Esophagus (tissue), 2 donors: Measurements from ENCODE around the gene VTI1B. TPM values are rescaled to one million over a fixed set of nuclear protein-coding genes. Genes with fewer than 3 reads are reported as not detected.
A peak's percentile ranks its signal among the peaks of the same experiment; 100 is the strongest.
"Not testable (repeated sequence)": the region's sequence is repeated elsewhere in the genome, so short reads cannot be mapped to it uniquely, and the experiment has no call there.

Source experiments
- H3K27ac ChIP-seq, 2 donors: one replicate each; pipeline ENCODE4 v1.5.1; 2013; ENCODE audit warnings: low read depth in 2 of 2, mild to moderate bottlenecking in 2 of 2, inconsistent platforms in 1 of 2, low read length in 1 of 2, moderate library complexity in 1 of 2
- H3K27me3 ChIP-seq, 2 donors: one replicate each; pipeline ENCODE4 v1.6.1; 2013; ENCODE audit warnings: low read length in 2 of 2, control low read depth in 1 of 2, mild to moderate bottlenecking in 1 of 2; ENCODE audit not compliant: insufficient read depth in 2 of 2, control insufficient read depth in 1 of 2
- H3K36me3 ChIP-seq, 2 donors: one replicate each; pipeline ENCODE4 v1.6.1; 2013; ENCODE audit warnings: low read length in 1 of 2; ENCODE audit not compliant: control insufficient read depth in 2 of 2, insufficient read depth in 2 of 2
- H3K4me1 ChIP-seq, 2 donors: one replicate each; pipeline ENCODE4 v1.6.1; 2013; ENCODE audit warnings: low read length in 1 of 2; ENCODE audit not compliant: control insufficient read depth in 2 of 2, insufficient read depth in 2 of 2
- H3K4me3 ChIP-seq, 2 donors: one replicate each; pipeline ENCODE4 v1.5.1; 2013; ENCODE audit warnings: low read length in 2 of 2, mild to moderate bottlenecking in 2 of 2, low read depth in 1 of 2, moderate library complexity in 1 of 2
- H3K9me3 ChIP-seq, 2 donors: one replicate each; pipeline ENCODE4 v1.6.1; 2013; ENCODE audit warnings: mild to moderate bottlenecking in 2 of 2, low read depth in 1 of 2, low read length in 1 of 2, moderate library complexity in 1 of 2; ENCODE audit not compliant: control insufficient read depth in 2 of 2, insufficient read depth in 1 of 2
- WGBS, 2 donors: extraction: QIAGEN DNeasy Blood & Tissue Kit; methylation state at CpG; one replicate each; pipeline ENCODE4 v1.1.7; 2013; 5-methylcytosine and 5-hydroxymethylcytosine counted together
- polyA plus RNA-seq, 2 donors: library from polyadenylated mRNA; stranded (reverse); fragments of 200-250 nt; gene quantifications; one replicate each; pipeline ENCODE4 v1.2.3, GENCODE V29; 2013
- donor health status: healthy with polysubstance abuse.
- donor health status: Bipolar disorder and iron deficiency.

The VTI1B gene
- polyA plus RNA-seq, 2 donors, result 57.0 to 58.3 TPM

GRCh38 chr14:67705211-67705610 lies 30.8 kb upstream of the VTI1B start:
- Histone ChIP-seq H3K36me3 (no peaks in the 10 kb centered on the region), H3K4me3 (no peak overlapping the region), H3K27me3 (no peaks in the 10 kb centered on the region), H3K9me3 (no peaks in the 10 kb centered on the region), H3K4me1 (no peaks in the 10 kb centered on the region), H3K27ac (no peak overlapping the region)
- 52 to 56% methylated on average over 3 of the region's 3 CpGs for WGBS, 2 donors

- Histone ChIP-seq H3K27ac (no peak overlapping the region), H3K4me3 (no peak overlapping the region), H3K4me1 (no peaks in the 10 kb centered on the region), H3K27me3 (no peaks in the 10 kb centered on the region), H3K9me3 (no peaks in the 10 kb centered on the region), H3K36me3 (no peaks in the 10 kb centered on the region)
- WGBS, 2 donors, result 1% methylated on average over 3 of the region's 3 CpGs
Measured at GRCh38 chr14:67704484-67705089, 30.2 kb upstream of the VTI1B start.

- Histone ChIP-seq H3K4me1 (no peaks in the 10 kb centered on the region), H3K4me3 (no peak overlapping the region), H3K36me3 (no peaks in the 10 kb centered on the region), H3K27ac (no peak overlapping the region), H3K27me3 (no peaks in the 10 kb centered on the region), H3K9me3 (no peaks in the 10 kb centered on the region)
- 51 to 52% methylated on average over 3 of the region's 3 CpGs for WGBS, 2 donors
Measured at GRCh38 chr14:67703997-67704396, 29.6 kb upstream of the VTI1B start.

GRCh38 chr14:67701492-67701891 lies 27.1 kb upstream of the VTI1B start, which contains the start of gene RDH12:
Gene RDH12 (plus strand): TSS chr14:67701886. CDS start chr14:67722643, 20,757 bp downstream.
- H3K4me3 ChIP-seq, H3K4me1 ChIP-seq, H3K36me3 ChIP-seq, H3K27me3 ChIP-seq, H3K9me3 ChIP-seq: not testable (repeated sequence)
- H3K27ac ChIP-seq, result peak within 1 kb of the TSS in 1 of 2 donors; percentile 13
- 70 to 78% methylated on average over 8 of the region's 8 CpGs for WGBS, 2 donors

- 70 to 73% methylated on average over 1 of the region's 1 CpG for WGBS, 2 donors
- no peaks in the 10 kb centered on the region for H3K27me3 ChIP-seq
- no peaks in the 10 kb centered on the region for H3K9me3 ChIP-seq
Measured at GRCh38 chr14:67698179-67698578, 23.7 kb upstream of the VTI1B start.

GRCh38 chr14:67697006-67697405 lies 22.6 kb upstream of the VTI1B start:
- Histone ChIP-seq H3K27me3 (no peaks in the 10 kb centered on the region), H3K9me3 (no peaks in the 10 kb centered on the region), H3K4me3 (no peak overlapping the region), H3K36me3 (no peaks in the 10 kb centered on the region), H3K4me1 (peaks cover 2 to 4% of the 10 kb centered on the region in 2 donors), H3K27ac (no peak overlapping the region)
- 73 to 78% methylated on average over 4 of the region's 4 CpGs for WGBS, 2 donors

More at GRCh38 chr14:67698179-67698578, 23.7 kb upstream of the VTI1B start:
- Histone ChIP-seq H3K27ac (no peak overlapping the region), H3K4me1 (peaks cover 2 to 4% of the 10 kb centered on the region in 2 donors), H3K36me3 (no peaks in the 10 kb centered on the region), H3K4me3 (no peak overlapping the region)

- Histone ChIP-seq H3K4me3 (peak within 1 kb of the TSS; percentile 86 to 93), H3K4me1 (peaks cover 2 to 4% of the 10 kb centered on the region in 2 donors), H3K27me3 (no peaks in the 10 kb centered on the region), H3K9me3 (no peaks in the 10 kb centered on the region), H3K27ac (peak within 1 kb of the TSS; percentile 94), H3K36me3 (peaks cover 0 to 2% of the 10 kb centered on the region in 2 donors)
- 0 to 1% methylated on average over 25 of the region's 25 CpGs for WGBS, 2 donors
Measured at GRCh38 chr14:67695394-67695949, 21.0 kb upstream of the VTI1B start, which contains the start of gene RDH11. Gene RDH11 (minus strand): TSS chr14:67695764. CDS start chr14:67695703, 61 bp downstream.

- H3K4me1 ChIP-seq, result peaks cover 2 to 4% of the 10 kb centered on the region in 2 donors
- H3K4me3 ChIP-seq, result peak overlapping the region; percentile 86 to 93
- H3K9me3 ChIP-seq, result no peaks in the 10 kb centered on the region
- 1% methylated on average over 21 of the region's 21 CpGs for WGBS, 2 donors
- H3K36me3 ChIP-seq, result peaks cover 3 to 6% of the 10 kb centered on the region in 2 donors
- H3K27me3 ChIP-seq, result no peaks in the 10 kb centered on the region
- peak overlapping the region; percentile 94 for H3K27ac ChIP-seq
Measured at GRCh38 chr14:67694791-67695393, 20.5 kb upstream of the VTI1B start.

GRCh38 chr14:67690011-67690410 lies 15.6 kb upstream of the VTI1B start:
- Histone ChIP-seq H3K36me3 (peaks cover 8 to 22% of the 10 kb centered on the region in 2 donors), H3K27me3 (no peaks in the 10 kb centered on the region), H3K4me1 (peaks cover 0 to 4% of the 10 kb centered on the region in 2 donors), H3K4me3 (no peak overlapping the region), H3K27ac (no peak overlapping the region), H3K9me3 (no peaks in the 10 kb centered on the region)
- WGBS, 2 donors, result 90 to 91% methylated on average over 4 of the region's 4 CpGs
